GM18867 (cell line): Measurements from ENCODE around the gene KRTAP20-1.

Experiments used
- ATAC-seq: cut with Tn5 transposase; IDR thresholded peaks from one replicate; pipeline ENCODE4 v1.9.1; 2021; ENCODE audit warnings: mild to moderate bottlenecking, moderate library complexity; ENCODE audit not compliant: unreplicated experiment

KRTAP20-1 gene

GRCh38 chr21:30642564-30642963 lies 26.3 kb downstream of the KRTAP20-1 start, which contains the start of gene KRTAP20-3:
Gene KRTAP20-3, plus strand, starts transcription at chr21:30642864.
- ATAC-seq = no peak

- ATAC-seq = no peak
Measured at GRCh38 chr21:30646904-30647414, 30.7 kb downstream of the KRTAP20-1 start.

- no peak for ATAC-seq
Measured at GRCh38 chr21:30652891-30653290, 36.7 kb downstream of the KRTAP20-1 start.
